GM21447 (cell line): Measurements from ENCODE around the gene TPSD1.
A peak's percentile ranks its signal among the peaks of the same experiment; 100 is the strongest.

Experiments
- ATAC-seq: cut with Tn5 transposase; IDR thresholded peaks from one replicate; pipeline ENCODE4 v1.9.1; 2021; ENCODE audit not compliant: unreplicated experiment

The TPSD1 gene

GRCh38 chr16:1297018-1297696 lies 41.3 kb downstream of the TPSD1 start:
- ATAC-seq, result no peak

GRCh38 chr16:1298406-1298805 lies 42.5 kb downstream of the TPSD1 start:
- ATAC-seq, result no peak

DNA sequence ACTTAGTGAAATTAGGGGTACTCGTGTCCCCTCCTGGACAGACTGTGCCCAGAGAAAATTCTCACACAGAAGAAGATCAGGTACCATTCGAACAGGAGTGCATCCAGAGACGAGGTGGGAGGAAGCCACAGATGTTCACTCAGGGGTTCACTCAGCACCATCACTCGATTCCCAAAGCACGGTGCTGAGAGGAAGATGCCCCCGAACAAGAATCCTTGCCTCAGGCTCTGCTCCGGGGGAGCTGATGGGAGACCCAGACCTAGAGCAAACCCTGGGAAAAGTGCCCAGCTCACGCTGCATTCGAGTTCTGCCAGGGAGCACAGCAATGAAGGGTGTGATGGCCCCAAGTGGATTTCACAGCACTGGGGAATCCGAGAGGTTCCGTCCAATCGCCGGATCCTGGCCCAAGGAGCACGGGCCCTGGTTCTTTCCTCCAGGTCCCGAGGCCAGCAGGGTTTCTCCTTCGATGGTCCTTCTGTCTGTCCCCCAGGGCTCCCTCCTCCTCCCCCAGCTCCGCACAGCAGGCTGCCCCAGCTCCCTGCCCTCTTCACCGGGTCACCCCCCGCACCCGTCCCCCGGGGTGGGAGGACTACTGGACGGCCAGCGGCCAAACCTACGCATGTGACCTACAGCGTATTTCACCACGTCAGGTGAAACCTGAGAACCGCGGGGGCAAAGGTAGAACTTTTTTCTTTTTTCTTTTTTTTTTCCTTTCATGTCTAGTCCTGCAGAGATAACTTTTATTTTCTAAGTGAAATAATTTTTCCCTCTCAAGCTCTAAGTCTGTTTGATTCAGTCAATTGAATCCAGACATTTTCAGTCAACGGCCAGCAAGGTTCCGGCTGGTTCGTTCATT lies 43.4 kb downstream of the TPSD1 start:
- no peak for ATAC-seq

DNA sequence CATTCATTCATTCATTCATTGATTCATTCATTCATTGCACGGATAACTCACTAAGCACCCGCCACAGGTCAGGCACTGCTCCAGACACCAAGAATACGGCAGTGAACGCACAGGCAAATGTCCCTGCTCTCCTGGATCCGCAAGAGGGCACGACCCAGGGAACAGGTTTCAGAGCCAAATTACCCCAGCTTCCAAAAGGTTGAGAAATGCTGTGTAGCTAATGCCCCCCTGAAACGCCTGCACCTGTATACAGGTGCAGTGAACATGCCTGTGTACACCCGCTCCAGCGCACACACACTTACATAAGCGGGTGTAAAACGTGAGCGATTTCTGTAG lies 44.0 kb downstream of the TPSD1 start:
- no peak for ATAC-seq

- ATAC-seq, result no peak
Measured at GRCh38 chr16:1300664-1301476, 45.0 kb downstream of the TPSD1 start.

DNA sequence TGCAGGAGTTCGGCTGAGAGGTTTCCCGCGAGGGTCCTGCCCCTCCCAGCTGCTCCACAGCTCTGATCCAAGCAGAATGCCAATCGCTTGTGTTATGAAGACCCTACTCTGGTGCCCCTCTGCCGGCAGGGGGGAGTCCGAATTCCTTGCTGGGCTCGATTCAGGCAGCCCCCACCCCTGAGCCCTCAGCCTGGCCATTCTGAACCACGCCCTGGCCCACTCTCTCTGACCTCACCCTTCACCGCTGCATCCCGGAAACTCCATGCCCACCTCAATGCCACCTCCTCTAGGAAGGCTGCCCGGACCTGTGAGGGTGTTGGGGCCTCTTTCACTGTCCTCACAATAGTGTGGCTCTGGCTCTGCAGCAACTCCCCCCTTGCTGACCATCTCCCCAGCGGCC lies 45.7 kb downstream of the TPSD1 start:
- no peak for ATAC-seq

- no peak for ATAC-seq
Measured at GRCh38 chr16:1305823-1306222, 50.0 kb downstream of the TPSD1 start.

GRCh38 chr16:1306334-1306733 lies 50.5 kb downstream of the TPSD1 start:
- ATAC-seq, result no peak

DNA sequence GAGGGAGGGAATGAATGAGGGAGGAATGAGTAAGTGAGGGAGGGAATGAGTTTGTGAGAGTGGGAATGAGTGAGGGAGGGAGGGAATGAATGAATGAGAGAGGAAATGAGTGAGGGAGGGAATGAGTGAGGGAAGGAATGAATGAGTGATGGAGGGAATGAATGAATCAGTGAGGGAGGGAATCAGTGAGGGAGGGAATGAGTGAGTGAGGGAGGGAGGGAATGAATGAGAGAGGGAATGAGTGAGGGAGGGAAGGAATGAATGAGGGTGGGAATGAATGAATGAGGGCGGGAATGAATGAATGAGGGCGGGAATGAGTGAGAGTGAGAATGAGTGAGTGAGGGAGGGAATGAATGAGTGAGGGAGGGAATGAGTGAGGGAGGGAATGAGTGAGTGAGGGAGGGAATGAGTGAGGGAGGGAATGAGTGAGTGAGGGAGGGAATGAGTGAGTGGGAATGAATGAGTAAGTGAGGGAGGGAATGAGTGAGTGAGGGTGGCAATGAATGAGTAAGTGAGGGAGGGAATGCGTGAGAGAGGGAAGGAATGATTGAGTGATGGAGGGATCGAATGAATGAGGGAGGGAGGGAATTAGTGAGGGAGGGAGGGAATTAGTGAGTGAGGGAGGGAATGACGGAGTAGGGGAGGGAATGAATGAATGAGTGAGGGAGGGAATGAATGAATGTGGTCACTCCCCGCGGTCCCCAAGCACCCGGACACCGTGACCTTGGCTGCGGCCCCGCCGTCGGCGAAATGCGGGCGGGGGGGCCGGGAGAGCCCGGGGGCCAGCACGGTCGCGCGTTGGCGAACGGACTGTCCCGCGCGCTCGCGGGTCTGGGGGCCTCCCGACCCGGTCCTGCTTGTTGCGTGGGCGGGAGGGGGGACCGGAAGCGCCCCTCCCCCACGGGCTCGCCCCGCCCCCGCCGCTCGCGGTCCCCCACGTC lies 52.4 kb downstream of the TPSD1 start:
- peak; percentile 3 for ATAC-seq
